Trophoblast cell (in vitro differentiated cells and primary cell): ENCODE measurements around the gene GPR152.
"Not testable (repeated sequence)": the region's sequence is repeated elsewhere in the genome, so short reads cannot be mapped to it uniquely, and the experiment has no call there.

Experiments
- DNase-seq, 2 donors: peaks; one replicate each; pipeline ENCODE4 v3.0.0-alpha.2; 2016
- H2AFZ ChIP-seq: 2 replicates; pipeline ENCODE4 v1.6.1; 2013; ENCODE audit warnings: low read length, moderate library complexity, mild to moderate bottlenecking; ENCODE audit not compliant: insufficient read depth, poor library complexity
- H2AK5ac ChIP-seq: 2 replicates; pipeline ENCODE4 v1.6.1; 2013; ENCODE audit warnings: mild to moderate bottlenecking, low read length
- H2BK120ac ChIP-seq: 2 replicates; pipeline ENCODE4 v1.6.1; 2013; ENCODE audit warnings: low read length, mild to moderate bottlenecking, moderate library complexity; ENCODE audit not compliant: insufficient read depth, poor library complexity
- H2BK12ac ChIP-seq: 2 replicates; pipeline ENCODE4 v1.6.1; 2013; ENCODE audit warnings: mild to moderate bottlenecking, low read length, moderate library complexity
- H2BK5ac ChIP-seq: 2 replicates; pipeline ENCODE4 v1.6.1; 2013; ENCODE audit warnings: low read length, low read depth, moderate library complexity, mild to moderate bottlenecking; ENCODE audit not compliant: poor library complexity
- H3K14ac ChIP-seq: 2 replicates; pipeline ENCODE4 v1.6.1; 2013; ENCODE audit warnings: mild to moderate bottlenecking, low read length
- H3K18ac ChIP-seq: 2 replicates; pipeline ENCODE4 v1.6.1; 2013; ENCODE audit warnings: mild to moderate bottlenecking, low read length
- H3K23ac ChIP-seq: 2 replicates; pipeline ENCODE4 v1.6.1; 2013; ENCODE audit warnings: low read length
- H3K27ac ChIP-seq: 2 replicates; pipeline ENCODE4 v1.5.1; 2013; ENCODE audit warnings: low read depth, mild to moderate bottlenecking, inconsistent platforms, low read length, moderate library complexity
- H3K27me3 ChIP-seq: 2 replicates; pipeline ENCODE4 v1.6.1; 2013; ENCODE audit warnings: inconsistent platforms, mild to moderate bottlenecking, low read length, moderate library complexity; ENCODE audit not compliant: insufficient read depth
- H3K36me3 ChIP-seq, 2 experiments: 1 replicate in 1 of 2; 2 replicates in 1 of 2; pipeline ENCODE4 v1.6.1; 2013; ENCODE audit warnings: low read length in 2 of 2, mild to moderate bottlenecking in 2 of 2, moderate library complexity in 1 of 2; ENCODE audit not compliant: insufficient read depth in 2 of 2, control insufficient read depth in 1 of 2
- H3K4ac ChIP-seq: 2 replicates; pipeline ENCODE4 v1.6.1; 2013; ENCODE audit warnings: low read depth, mild to moderate bottlenecking, low read length, moderate library complexity
- H3K4me1 ChIP-seq, 2 experiments: 1 replicate in 1 of 2; 2 replicates in 1 of 2; pipeline ENCODE4 v1.6.1; 2013; ENCODE audit warnings: low read length in 2 of 2, mild to moderate bottlenecking in 2 of 2, moderate library complexity in 1 of 2; ENCODE audit not compliant: insufficient read depth in 2 of 2, control insufficient read depth in 1 of 2
- H3K4me2 ChIP-seq: 2 replicates; pipeline ENCODE4 v1.6.1; 2013; ENCODE audit warnings: inconsistent platforms, mild to moderate bottlenecking, low read length, moderate library complexity
- H3K4me3 ChIP-seq: 2 replicates; pipeline ENCODE4 v1.5.1; 2013; ENCODE audit warnings: mild to moderate bottlenecking, low read depth, low read length, inconsistent platforms
- H3K79me1 ChIP-seq: one replicate; pipeline ENCODE4 v1.6.1; 2013; ENCODE audit warnings: low read length
- H3K79me2 ChIP-seq: 2 replicates; pipeline ENCODE4 v1.6.1; 2013; ENCODE audit warnings: low read length, mild to moderate bottlenecking; ENCODE audit not compliant: control insufficient read depth, insufficient read depth, poor library complexity
- H3K9ac ChIP-seq: 2 replicates; pipeline ENCODE4 v1.6.1; 2013; ENCODE audit warnings: mild to moderate bottlenecking, low read length
- H3K9me3 ChIP-seq: 2 replicates; pipeline ENCODE4 v1.6.1; 2013; ENCODE audit warnings: low read depth, mild to moderate bottlenecking, control low read depth, inconsistent platforms, low read length; ENCODE audit not compliant: insufficient read depth
- H4K12ac ChIP-seq: 2 replicates; pipeline ENCODE4 v1.6.1; 2013; ENCODE audit warnings: low read depth, mild to moderate bottlenecking, low read length, moderate library complexity
- H4K8ac ChIP-seq: 2 replicates; pipeline ENCODE4 v1.6.1; 2013; ENCODE audit warnings: low read depth, mild to moderate bottlenecking, low read length, moderate library complexity
- H4K91ac ChIP-seq: one replicate; pipeline ENCODE4 v1.6.1; 2013; ENCODE audit warnings: low read depth, mild to moderate bottlenecking, low read length, moderate library complexity
- WGBS: extraction: QIAGEN DNeasy Blood & Tissue Kit; methylation state at CpG from one replicate; pipeline ENCODE4 v1.1.7; 2013; ENCODE audit warnings: missing lambda C conversion rate; ENCODE audit not compliant: insufficient read length, insufficient coverage; ENCODE audit errors: extremely low coverage; 5-methylcytosine and 5-hydroxymethylcytosine counted together

GPR152 gene

GRCh38 chr11:67404515-67405195 is 47.9 kb downstream of the GPR152 start:
- no peak overlapping the region for H3K18ac ChIP-seq
- no peak overlapping the region for H3K4me2 ChIP-seq
- no peak overlapping the region for H2BK12ac ChIP-seq
- no peak overlapping the region for H3K23ac ChIP-seq
- no CpG with 5 or more reads among the region's 13 CpGs for WGBS
- no peaks in the 10 kb centered on the region for H3K9me3 ChIP-seq
- H3K27ac ChIP-seq = no peak overlapping the region
- peaks cover 7% of the 10 kb centered on the region in 2 experiments for H3K36me3 ChIP-seq
- H2BK120ac ChIP-seq = no peak overlapping the region
- H4K8ac ChIP-seq = no peak overlapping the region
- no peaks in the 10 kb centered on the region for H3K27me3 ChIP-seq
- no peak overlapping the region for H2BK5ac ChIP-seq
- H3K4me3 ChIP-seq = no peak overlapping the region
- H2AK5ac ChIP-seq = no peak overlapping the region
- peaks cover 10% of the 10 kb centered on the region for H3K79me1 ChIP-seq
- H3K14ac ChIP-seq = no peak overlapping the region
- H4K12ac ChIP-seq = no peak overlapping the region
- no peak for DNase-seq
- no peak overlapping the region for H2AFZ ChIP-seq
- H3K9ac ChIP-seq = no peak overlapping the region
- no peak overlapping the region for H4K91ac ChIP-seq
- peaks cover 13% of the 10 kb centered on the region for H3K79me2 ChIP-seq
- peaks cover 12 to 18% of the 10 kb centered on the region in 2 experiments for H3K4me1 ChIP-seq
- no peak overlapping the region for H3K4ac ChIP-seq

GRCh38 chr11:67403085-67403484 is 49.4 kb downstream of the GPR152 start:
- H2BK12ac ChIP-seq, H2AK5ac ChIP-seq, H2BK5ac ChIP-seq, H3K4ac ChIP-seq, H3K14ac ChIP-seq, H3K9ac ChIP-seq, H3K4me2 ChIP-seq, H2AFZ ChIP-seq, H3K18ac ChIP-seq, H2BK120ac ChIP-seq, H4K8ac ChIP-seq, H3K4me3 ChIP-seq, H3K27ac ChIP-seq, H4K91ac ChIP-seq, H3K9me3 ChIP-seq, H3K23ac ChIP-seq, H3K27me3 ChIP-seq, DNase-seq, H4K12ac ChIP-seq: not testable (repeated sequence)
- Histone ChIP-seq H3K79me1 (peaks cover 10% of the 10 kb centered on the region), H3K4me1 (peaks cover 12 to 18% of the 10 kb centered on the region in 2 experiments), H3K79me2 (peaks cover 13% of the 10 kb centered on the region), H3K36me3 (peaks cover 22% of the 10 kb centered on the region in 2 experiments)
- no CpG with 5 or more reads among the region's 9 CpGs for WGBS

- not testable (repeated sequence) for H3K23ac ChIP-seq, DNase-seq, H3K27me3 ChIP-seq, H3K4me3 ChIP-seq, H3K9me3 ChIP-seq, H3K9ac ChIP-seq
- H2BK5ac ChIP-seq = peak overlapping the region; percentile 50
- peaks cover 13% of the 10 kb centered on the region for H3K79me2 ChIP-seq
- no CpG with 5 or more reads among the region's 19 CpGs for WGBS
- peak overlapping the region; percentile 91 for H4K12ac ChIP-seq
- peaks cover 30% of the 10 kb centered on the region in 2 experiments for H3K36me3 ChIP-seq
- peak overlapping the region; percentile 84 for H2AK5ac ChIP-seq
- peak overlapping the region; percentile 84 for H2BK120ac ChIP-seq
- peak overlapping the region; percentile 61 for H3K27ac ChIP-seq
- peaks cover 12 to 18% of the 10 kb centered on the region in 2 experiments for H3K4me1 ChIP-seq
- peak overlapping the region; percentile 90 for H2AFZ ChIP-seq
- H2BK12ac ChIP-seq = peak overlapping the region; percentile 42
- peak overlapping the region; percentile 88 for H3K14ac ChIP-seq
- H4K91ac ChIP-seq = peak overlapping the region; percentile 97
- peak overlapping the region; percentile 53 for H3K4me2 ChIP-seq
- peak overlapping the region; percentile 90 for H3K18ac ChIP-seq
- peaks cover 10% of the 10 kb centered on the region for H3K79me1 ChIP-seq
- H4K8ac ChIP-seq = peak overlapping the region; percentile 99
- peak overlapping the region; percentile 58 for H3K4ac ChIP-seq
Measured at GRCh38 chr11:67402192-67402839, 50.2 kb downstream of the GPR152 start.

GRCh38 chr11:67401495-67402191 is 50.9 kb downstream of the GPR152 start, which contains the start of gene PPP1CA:
TSS of gene PPP1CA (minus strand) at chr11:67401858. CDS start at chr11:67401782, 76 bp downstream.
- H3K23ac ChIP-seq = no peak within 1 kb of the TSS
- peak within 1 kb of the TSS; percentile 99 for H3K4ac ChIP-seq
- H3K79me2 ChIP-seq = peaks cover 13% of the 10 kb centered on the region
- peaks cover 10% of the 10 kb centered on the region for H3K79me1 ChIP-seq
- H4K12ac ChIP-seq = peak within 1 kb of the TSS; percentile 91
- peak within 1 kb of the TSS; percentile 93 for H3K14ac ChIP-seq
- H4K91ac ChIP-seq = peak within 1 kb of the TSS; percentile 97
- H3K27me3 ChIP-seq = no peaks in the 10 kb centered on the region
- peak within 1 kb of the TSS; percentile 98 for H3K9ac ChIP-seq
- H2BK120ac ChIP-seq = peak within 1 kb of the TSS; percentile 85
- H2BK12ac ChIP-seq = peak within 1 kb of the TSS; percentile 42
- H3K4me2 ChIP-seq = peak within 1 kb of the TSS; percentile 79
- peak within 1 kb of the TSS; percentile 92 for H3K18ac ChIP-seq
- H3K36me3 ChIP-seq = peaks cover 32 to 37% of the 10 kb centered on the region in 2 experiments
- peak within 1 kb of the TSS; percentile 86 for H2AK5ac ChIP-seq
- peak; percentile 71 to 85 for DNase-seq
- H3K27ac ChIP-seq = peak within 1 kb of the TSS; percentile 96
- peak within 1 kb of the TSS; percentile 99 for H4K8ac ChIP-seq
- H3K4me3 ChIP-seq = peak within 1 kb of the TSS; percentile 91
- peak within 1 kb of the TSS; percentile 99 for H2AFZ ChIP-seq
- H3K9me3 ChIP-seq = no peaks in the 10 kb centered on the region
- no CpG with 5 or more reads among the region's 73 CpGs for WGBS
- peak within 1 kb of the TSS; percentile 97 for H2BK5ac ChIP-seq
- peaks cover 12 to 18% of the 10 kb centered on the region in 2 experiments for H3K4me1 ChIP-seq
